K562 treated with DMSO at 1 percent for 48 hours (cell line): Measurements from ENCODE around the gene VARS2. TPM values are rescaled to one million over a fixed set of nuclear protein-coding genes. Genes with fewer than 3 reads are reported as not detected.

Experiments used
- total RNA-seq: library from RNA; unstranded; fragments of 300-600 nt; gene quantifications from 2 replicates; pipeline ENCODE4 v1.2.3, GENCODE V29; 2022; ENCODE audit warnings: low replicate concordance; ENCODE audit errors: extremely low read depth

VARS2 gene
- total RNA-seq: 1,268 TPM in 1 of 2 replicates, not detected in the other

DNA sequence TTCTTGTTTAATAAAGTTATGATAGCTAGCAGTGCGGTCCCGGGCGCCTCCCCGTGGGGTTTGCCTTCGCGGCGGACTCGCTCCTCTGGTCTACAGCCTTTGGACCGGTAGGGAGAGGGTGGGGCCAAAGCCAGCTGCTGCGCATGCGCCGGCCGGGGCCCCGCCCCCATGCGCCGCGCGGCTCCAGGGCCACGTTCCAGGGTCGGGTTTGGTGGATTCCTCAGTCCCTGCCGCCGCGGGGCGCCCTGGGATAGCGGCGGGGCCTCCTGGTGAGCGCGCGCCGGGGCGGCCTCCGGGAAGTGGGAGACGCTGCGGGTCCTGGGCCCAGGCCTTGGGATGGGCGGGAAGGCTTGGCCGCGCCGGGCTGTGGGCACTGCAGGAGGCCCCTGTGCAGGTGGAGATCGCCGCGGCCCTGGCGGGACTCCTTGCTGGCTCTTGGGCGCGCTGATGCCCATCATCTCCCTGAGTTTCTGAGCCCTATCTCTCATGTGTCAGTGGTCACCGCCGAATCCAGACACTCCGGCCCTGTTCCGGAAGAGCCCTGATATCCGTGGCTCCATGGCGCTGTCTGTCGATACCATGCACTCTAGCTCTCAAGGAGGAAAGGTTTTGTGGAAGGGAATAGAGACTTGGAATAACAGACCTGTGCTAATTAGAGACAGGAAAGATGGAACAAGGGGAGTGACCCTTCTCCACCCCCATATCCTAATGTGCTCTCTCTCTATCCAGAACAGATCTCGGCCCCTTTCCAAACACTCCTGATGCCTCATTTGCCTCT is at the start of gene VARS2:
Gene VARS2, plus strand, starts transcription at position 163 of the 778 bp plus-strand sequence. Its CDS starts 599 bp downstream, at position 762.

DNA sequence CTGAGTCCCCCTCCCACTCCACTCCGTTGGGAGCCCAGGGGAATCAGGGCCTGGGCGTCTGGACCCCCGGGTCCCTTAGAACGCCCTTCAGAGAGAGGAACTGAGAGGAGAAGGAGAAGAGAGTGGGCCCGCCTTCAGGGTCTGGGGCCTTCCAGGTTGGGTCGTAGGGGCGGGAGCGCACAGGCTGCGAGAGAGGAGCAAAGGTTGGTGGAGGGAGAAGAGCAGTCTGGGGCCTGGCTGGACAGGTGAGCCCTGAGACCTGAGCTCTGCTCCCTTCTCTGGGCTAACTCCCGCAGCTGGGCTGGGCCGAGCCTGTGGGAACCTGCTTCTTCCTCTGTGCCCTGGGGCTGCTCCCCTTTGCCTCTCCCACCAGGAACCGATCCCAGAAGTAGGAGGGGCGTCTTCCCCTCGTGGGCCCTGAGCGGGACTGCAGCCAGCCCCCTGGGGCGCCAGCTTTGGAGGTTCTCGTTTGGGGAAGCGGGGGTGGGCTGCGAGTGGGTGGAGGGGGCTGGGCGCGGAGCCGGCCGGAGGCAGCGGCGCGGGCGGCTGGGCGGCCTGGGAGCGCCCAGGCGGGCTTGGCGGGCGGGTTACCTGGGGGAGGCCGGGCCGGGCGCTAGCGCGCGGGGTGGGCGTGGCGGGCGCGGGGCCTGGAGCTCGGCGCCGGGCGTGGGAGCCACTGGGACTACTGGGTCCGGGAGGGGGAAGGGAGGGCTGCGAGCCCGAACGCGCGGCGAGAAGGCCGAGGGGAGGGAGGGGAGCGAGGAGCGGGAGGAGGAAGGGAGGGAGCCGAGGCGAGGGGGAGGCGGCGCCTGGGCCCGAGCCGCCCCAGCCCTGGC is 30.1 kb upstream of the VARS2 start, which contains the start of gene DDR1:
Gene DDR1, plus strand, starts transcription at position 835 of the 836 bp plus-strand sequence. CDS start 4,211 bp downstream, outside the sequence.

DNA sequence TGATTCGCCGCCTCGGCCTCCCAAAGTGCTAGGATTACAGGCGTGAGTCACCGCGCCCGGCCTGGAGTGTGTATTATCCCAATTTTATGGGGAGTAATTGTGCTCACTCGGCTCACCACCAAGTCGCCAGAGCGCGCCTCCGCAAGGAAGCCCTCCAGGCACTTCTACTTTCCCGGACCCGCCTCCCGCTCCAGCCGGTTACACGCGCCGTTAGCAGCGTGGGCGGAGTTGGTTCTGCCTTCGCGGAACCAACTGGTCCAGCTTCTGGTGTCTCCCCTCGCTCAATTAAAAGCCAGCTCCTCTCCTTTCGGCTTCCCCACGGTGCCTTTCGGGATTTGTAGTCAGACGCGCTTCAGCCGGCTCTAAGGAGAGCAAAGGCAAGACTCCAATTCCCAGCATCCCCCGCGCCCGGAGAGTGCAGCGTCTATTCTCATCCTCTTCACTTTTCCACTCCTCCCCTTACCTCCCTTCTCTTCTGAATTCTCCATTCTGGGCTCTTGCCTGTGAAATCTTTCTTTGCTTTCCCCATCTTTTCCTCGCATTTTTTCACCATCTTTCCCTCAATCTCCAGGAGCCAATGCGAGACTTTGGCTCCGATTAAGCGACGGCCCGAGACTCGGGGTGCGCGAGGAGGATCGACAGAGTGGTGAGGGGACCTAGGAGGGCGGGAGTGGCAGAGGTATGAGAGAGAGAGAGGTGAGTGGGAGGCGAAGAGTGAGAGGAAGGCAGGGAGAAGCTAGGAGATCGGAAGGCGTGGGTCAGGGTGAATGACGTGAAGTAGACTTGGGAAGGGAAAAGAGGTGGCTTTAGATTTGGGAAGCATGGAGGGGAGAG is 6.1 kb upstream of the VARS2 start, which contains the start of gene GTF2H4:
Gene GTF2H4, plus strand, starts transcription at position 450 of the 834 bp plus-strand sequence.

DNA sequence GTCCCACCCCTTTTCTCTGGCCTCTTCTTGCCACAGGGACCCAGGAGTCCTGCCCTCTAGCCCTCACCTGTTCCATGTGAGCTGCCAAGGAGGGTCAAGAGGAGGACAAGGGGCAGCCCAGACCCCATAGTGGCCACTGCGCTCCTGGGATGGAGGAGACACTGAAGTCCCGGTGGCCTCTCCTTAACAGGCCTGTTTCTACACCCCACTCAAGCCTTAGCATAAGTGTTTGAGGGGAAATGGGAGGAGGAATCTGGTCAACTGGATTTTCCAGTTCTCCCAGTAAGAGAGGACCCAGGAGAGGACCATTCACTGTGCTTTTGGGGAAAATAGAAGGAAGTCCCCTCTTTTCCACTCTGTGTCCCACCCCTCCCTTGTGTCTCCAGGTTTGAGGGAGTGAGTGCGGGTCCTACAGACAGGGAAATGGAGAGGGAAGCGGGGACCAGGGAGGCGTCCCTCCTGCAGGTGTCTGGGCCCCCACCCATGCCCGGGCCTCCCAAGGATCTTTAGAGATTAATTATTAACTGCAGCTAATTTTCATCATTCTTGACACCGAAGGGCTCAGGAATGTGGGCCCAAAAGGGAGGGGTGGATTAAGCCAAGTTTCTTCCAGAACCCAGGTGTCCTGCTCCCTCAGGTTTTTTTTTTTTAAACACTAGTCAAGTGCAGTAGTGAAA is 18.1 kb downstream of the VARS2 start, which contains the start of gene SFTA2:
Gene SFTA2, minus strand, starts transcription at position 202 of the 677 bp plus-strand sequence. Its CDS starts 74 bp downstream, at position 128.

DNA sequence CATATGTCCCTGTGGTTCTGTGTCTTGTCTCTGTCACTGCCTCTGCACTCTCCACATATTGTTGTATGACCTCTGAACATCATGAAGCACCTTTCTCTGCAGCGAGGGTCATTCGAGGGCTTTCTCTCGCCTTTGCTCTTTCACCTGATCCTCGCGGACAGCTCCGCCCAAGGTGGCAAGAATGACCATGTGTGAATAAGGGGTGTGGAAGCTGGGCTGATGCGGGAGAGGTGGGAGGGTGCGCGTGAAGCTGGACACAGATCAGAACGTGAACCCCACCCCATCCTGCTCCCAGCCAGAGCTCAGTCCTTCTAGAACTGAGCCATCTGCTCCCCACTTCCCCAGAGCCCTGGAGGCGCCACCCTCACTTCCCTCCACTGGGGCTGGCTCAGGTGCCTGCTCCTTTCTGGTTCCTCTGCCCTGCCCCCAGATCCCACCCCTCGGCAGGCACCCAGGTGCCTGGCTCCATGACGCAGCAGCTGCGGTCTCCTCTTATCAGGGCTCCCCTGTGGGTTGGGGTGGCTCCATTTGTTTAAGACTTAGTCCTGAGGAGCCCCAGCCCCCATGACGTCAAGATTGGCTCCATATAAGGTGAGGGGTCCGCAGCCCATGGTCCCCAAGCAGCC is 26.4 kb downstream of the VARS2 start, which contains the start of gene MUCL3:
Gene MUCL3, plus strand, starts transcription at position 613 of the 626 bp plus-strand sequence. CDS start 27 bp downstream, outside the sequence.

Other genes starting within 250 kb of the VARS2 start
- gene DHX16, start 241.2 kb upstream of the VARS2 start, total RNA-seq: not detected in 2 replicates
- not detected in 2 replicates for gene PPP1R18, start 227.6 kb upstream of the VARS2 start, total RNA-seq
- not detected in 2 replicates for gene NRM, start 223.3 kb upstream of the VARS2 start, total RNA-seq
- gene MDC1, start 197.0 kb upstream of the VARS2 start, total RNA-seq: 246 TPM in 1 of 2 replicates, not detected in the other
- gene TUBB, start 193.9 kb upstream of the VARS2 start, total RNA-seq: 976 and 1,473 TPM in 2 replicates
- 531 TPM in 1 of 2 replicates, not detected in the other for gene FLOT1, start 171.6 kb upstream of the VARS2 start, total RNA-seq
- not detected in 2 replicates for gene IER3, start 169.7 kb upstream of the VARS2 start, total RNA-seq
- gene DDR1, start 29.7 kb upstream of the VARS2 start, total RNA-seq: not detected in 2 replicates
- not detected in 2 replicates for gene GTF2H4, start 6.0 kb upstream of the VARS2 start, total RNA-seq
- not detected in 2 replicates for gene SFTA2, start 17.9 kb downstream of the VARS2 start, total RNA-seq
- gene MUCL3, start 26.7 kb downstream of the VARS2 start, total RNA-seq: not detected in 2 replicates
- gene MUC21, start 69.5 kb downstream of the VARS2 start, total RNA-seq: not detected in 2 replicates
- gene MUC22, start 96.2 kb downstream of the VARS2 start, total RNA-seq: not detected in 2 replicates
- gene C6orf15, start 198.3 kb downstream of the VARS2 start, total RNA-seq: not detected in 2 replicates
- gene PSORS1C1, start 200.6 kb downstream of the VARS2 start, total RNA-seq: not detected in 2 replicates
- not detected in 2 replicates for gene CDSN, start 206.2 kb downstream of the VARS2 start, total RNA-seq
- not detected in 2 replicates for gene PSORS1C2, start 224.8 kb downstream of the VARS2 start, total RNA-seq
- gene CCHCR1, start 243.6 kb downstream of the VARS2 start, total RNA-seq: not detected in 2 replicates
- gene TCF19, start 244.4 kb downstream of the VARS2 start, total RNA-seq: not detected in 2 replicates